Upper lobe of left lung (tissue), 4 donors: Measurements from ENCODE around the gene STAT5B.

Source experiments
- EP300 ChIP-seq, 4 donors: sonication (generic); formaldehyde crosslinking; IDR thresholded peaks; one replicate each; pipeline ENCODE4 v1.5.1; 2017; ENCODE audit warnings: antibody characterized with exemption in 4 of 4, control low read depth in 2 of 4
- POLR2A ChIP-seq, 4 donors: fragments of 450-650 bp; IDR thresholded peaks; one replicate each; pipeline ENCODE4 v1.5.1; 2016 to 2017; ENCODE audit warnings: antibody characterized with exemption in 4 of 4, mild to moderate bottlenecking in 2 of 4
- POLR2AphosphoS5 ChIP-seq, 2 donors: sonication (generic); formaldehyde crosslinking; IDR thresholded peaks; one replicate each; pipeline ENCODE4 v1.5.1; 2017; ENCODE audit warnings: antibody characterized with exemption in 2 of 2
- TF ChIP-seq, protein P1 (sequence below), 6 experiments: fragments of 450-650 bp in 4 of 6; fragments of 200-600 bp in 2 of 6; sonication (generic) in 2 of 6; IDR thresholded peaks; one replicate each; pipeline ENCODE4 v1.5.1; 2016 to 2019; ENCODE audit warnings: antibody characterized with exemption in 6 of 6

DNA sequence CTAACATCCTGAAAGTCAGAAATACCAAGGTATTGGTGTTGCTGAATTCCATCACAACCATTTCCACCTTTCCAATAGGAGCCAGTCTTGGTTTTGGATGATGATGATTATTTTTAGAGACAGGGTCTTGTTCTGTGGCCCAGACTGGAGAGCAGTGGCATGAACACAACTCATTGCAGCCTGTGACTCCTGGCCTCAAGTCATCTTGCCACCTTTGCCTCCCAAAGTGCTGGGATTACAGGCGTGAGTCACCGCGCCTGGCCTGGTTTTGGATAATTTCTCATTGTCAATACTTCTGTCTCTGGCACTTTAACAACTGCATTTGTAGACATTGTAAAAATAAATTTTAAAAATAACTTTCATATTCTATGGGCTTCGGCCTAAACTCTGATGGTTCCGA is 22.6 kb downstream of the STAT5B start:
- TF ChIP-seq, protein P1, sequence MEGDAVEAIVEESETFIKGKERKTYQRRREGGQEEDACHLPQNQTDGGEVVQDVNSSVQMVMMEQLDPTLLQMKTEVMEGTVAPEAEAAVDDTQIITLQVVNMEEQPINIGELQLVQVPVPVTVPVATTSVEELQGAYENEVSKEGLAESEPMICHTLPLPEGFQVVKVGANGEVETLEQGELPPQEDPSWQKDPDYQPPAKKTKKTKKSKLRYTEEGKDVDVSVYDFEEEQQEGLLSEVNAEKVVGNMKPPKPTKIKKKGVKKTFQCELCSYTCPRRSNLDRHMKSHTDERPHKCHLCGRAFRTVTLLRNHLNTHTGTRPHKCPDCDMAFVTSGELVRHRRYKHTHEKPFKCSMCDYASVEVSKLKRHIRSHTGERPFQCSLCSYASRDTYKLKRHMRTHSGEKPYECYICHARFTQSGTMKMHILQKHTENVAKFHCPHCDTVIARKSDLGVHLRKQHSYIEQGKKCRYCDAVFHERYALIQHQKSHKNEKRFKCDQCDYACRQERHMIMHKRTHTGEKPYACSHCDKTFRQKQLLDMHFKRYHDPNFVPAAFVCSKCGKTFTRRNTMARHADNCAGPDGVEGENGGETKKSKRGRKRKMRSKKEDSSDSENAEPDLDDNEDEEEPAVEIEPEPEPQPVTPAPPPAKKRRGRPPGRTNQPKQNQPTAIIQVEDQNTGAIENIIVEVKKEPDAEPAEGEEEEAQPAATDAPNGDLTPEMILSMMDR (IDR thresholded peaks at IDR 0.05), result no peak
- TF ChIP-seq POLR2AphosphoS5 (IDR thresholded peaks at IDR 0.05), result no peak
- no peak for TF ChIP-seq POLR2A (IDR thresholded peaks at IDR 0.05)
- no peak for TF ChIP-seq EP300 (IDR thresholded peaks at IDR 0.05)
